Testis (tissue), 3 donors: ENCODE results near the gene KRTAP5-9. TPM values are rescaled to one million over a fixed set of nuclear protein-coding genes. Genes with fewer than 3 reads are reported as not detected.
A peak's percentile ranks its signal among the peaks of the same experiment; 100 is the strongest.

Experiments
- DNase-seq: peaks from one replicate; pipeline ENCODE4 v3.0.0-alpha.2; 2019
- H3K27ac ChIP-seq, 2 donors: fragments of 200-600 bp; sonication (generic); one replicate each; pipeline ENCODE4 v1.5.1; 2019
- H3K27me3 ChIP-seq: fragments of 200-600 bp; sonication (generic); one replicate; pipeline ENCODE4 v1.5.1; 2019
- H3K36me3 ChIP-seq: fragments of 200-600 bp; sonication (generic); one replicate; pipeline ENCODE4 v1.5.1; 2017; ENCODE audit warnings: low read depth; ENCODE audit errors: missing control alignments
- H3K4me1 ChIP-seq: fragments of 200-600 bp; sonication (generic); one replicate; pipeline ENCODE4 v1.5.1; 2019
- H3K4me3 ChIP-seq, 2 donors: fragments of 200-600 bp; sonication (generic); one replicate each; pipeline ENCODE4 v1.5.1; 2017 to 2019
- H3K9me3 ChIP-seq: fragments of 200-600 bp; sonication (generic); one replicate; pipeline ENCODE4 v1.5.1; 2017
- CTCF ChIP-seq, 3 experiments: fragments of 450-650 bp in 2 of 3; fragments of 200-600 bp in 1 of 3; sonication (generic) in 1 of 3; IDR thresholded peaks; one replicate each; pipeline ENCODE4 v1.5.1; 2016 to 2019; ENCODE audit warnings: antibody characterized with exemption in 3 of 3, mild to moderate bottlenecking in 2 of 3, moderate library complexity in 1 of 3
- POLR2A ChIP-seq: fragments of 450-650 bp; IDR thresholded peaks from one replicate; pipeline ENCODE4 v1.6.1; 2017; ENCODE audit warnings: antibody characterized with exemption, mild to moderate bottlenecking, moderate library complexity
- WGBS, 2 donors: methylation state at CpG; one replicate each; pipeline ENCODE4 v1.1.5; 2018; 5-methylcytosine and 5-hydroxymethylcytosine counted together
- intact Hi-C: fragments of 100-400 bp; cut with DNase I; formaldehyde crosslinking; loops from one replicate; pipeline ENCODE4 v1.15.1; 2023; ENCODE audit warnings: low total_unique reads
- polyA plus RNA-seq: library from polyadenylated mRNA; stranded (reverse); fragments of 350-450 nt; fragmentation: Illumina TruSeq; extraction: RNeasy Lipid Tissue Mini Kit (QIAGEN cat#74804); gene quantifications from one replicate; pipeline ENCODE4 v1.2.3, GENCODE V29; 2014; ENCODE audit warnings: low read depth, low replicate concordance; ENCODE audit not compliant: insufficient read depth
- total RNA-seq, 2 donors: library from RNA; depleted of rRNA; stranded (reverse); fragments of >200 nt; gene quantifications; one replicate each; pipeline ENCODE4 v1.2.3, GENCODE V29; 2016

Gene KRTAP5-9
- total and polyA plus RNA-seq, 3 donors from 2014 or later: 1.4 to 3.6 (median 1.5) TPM

GRCh38 chr11:71542879-71543777, 5.1 kb upstream of the KRTAP5-9 start:
- H3K4me3 ChIP-seq: no peak overlapping the region
- 76 to 83% methylated on average over 13 to 15 of the region's 15 CpGs for WGBS, 2 donors
- no peaks in the 10 kb centered on the region for H3K27me3 ChIP-seq
- no peak overlapping the region for H3K27ac ChIP-seq
- no peaks in the 10 kb centered on the region for H3K9me3 ChIP-seq
- intact Hi-C loops: no loop called here
- TF ChIP-seq POLR2A (no peak), CTCF (IDR thresholded peaks at IDR 0.05) (no peak)
- peaks cover 3% of the 10 kb centered on the region for H3K4me1 ChIP-seq
- H3K36me3 ChIP-seq: no peaks in the 10 kb centered on the region
- no peak for DNase-seq

DNA sequence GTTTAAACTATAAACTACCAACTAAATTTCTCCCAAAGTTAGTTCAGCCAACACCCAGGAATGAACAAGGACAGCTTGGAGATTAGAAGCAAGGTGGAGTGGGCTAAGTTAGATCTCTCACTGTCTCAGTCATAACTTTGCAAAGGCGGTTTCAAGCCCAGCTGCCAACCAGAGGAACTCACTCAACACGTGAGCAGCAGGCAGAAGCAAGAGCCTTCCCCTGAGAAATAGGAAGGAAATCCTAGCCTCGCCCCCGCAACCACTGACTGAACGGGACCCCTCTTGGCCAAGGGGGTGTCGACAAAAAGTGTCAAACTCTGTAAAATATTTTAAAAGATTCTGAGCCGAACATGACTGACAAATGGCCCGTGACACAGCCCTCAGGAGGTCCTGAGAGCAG, 4.4 kb upstream of the KRTAP5-9 start:
- Histone ChIP-seq H3K9me3 (no peaks in the 10 kb centered on the region), H3K27me3 (no peaks in the 10 kb centered on the region), H3K36me3 (no peaks in the 10 kb centered on the region), H3K4me3 (no peak overlapping the region), H3K4me1 (peaks cover 3% of the 10 kb centered on the region), H3K27ac (no peak overlapping the region)
- intact Hi-C loops: no loop called here
- WGBS, 2 donors: 67 to 75% methylated on average over 8 of the region's 8 CpGs
- TF ChIP-seq CTCF (IDR thresholded peaks at IDR 0.05) (no peak), POLR2A (no peak)
- no peak for DNase-seq

GRCh38 chr11:71544525-71545214, 3.5 kb upstream of the KRTAP5-9 start:
- WGBS, 2 donors: 89% methylated on average over 6 of the region's 6 CpGs
- Histone ChIP-seq H3K27me3 (no peaks in the 10 kb centered on the region), H3K9me3 (no peaks in the 10 kb centered on the region), H3K4me1 (peaks cover under 1% of the 10 kb centered on the region), H3K4me3 (no peak overlapping the region), H3K36me3 (no peaks in the 10 kb centered on the region), H3K27ac (no peak overlapping the region)
- intact Hi-C loops: no loop called here
- no peak for TF ChIP-seq CTCF (IDR thresholded peaks at IDR 0.05)
- no peak for TF ChIP-seq POLR2A
- DNase-seq: no peak

DNA sequence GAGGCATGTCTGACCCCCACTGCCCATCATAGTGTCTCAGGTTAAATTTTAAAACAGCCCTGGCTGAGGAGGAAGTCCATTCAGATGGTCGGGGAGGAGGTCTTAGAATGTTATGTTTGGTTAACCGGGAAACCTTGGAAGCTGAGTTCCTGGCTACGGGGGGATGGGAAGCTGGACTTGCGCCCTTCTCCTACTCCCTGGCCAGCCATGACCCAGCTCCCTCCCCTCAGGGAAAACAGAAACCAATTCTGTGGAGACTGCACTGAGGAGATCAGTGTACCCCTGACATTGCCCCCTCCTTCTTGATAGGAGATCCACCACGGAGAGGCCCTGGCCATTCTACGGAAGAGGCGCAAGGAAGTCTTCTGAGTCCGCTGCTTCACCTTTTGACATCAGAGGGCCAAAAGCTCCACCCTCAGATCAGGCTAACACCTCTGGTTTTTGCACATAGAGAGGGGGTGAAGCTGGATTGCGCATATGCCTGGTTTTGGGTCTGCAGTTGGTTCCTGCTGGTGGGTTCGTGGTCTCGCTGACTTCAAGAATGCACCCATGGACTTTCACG, 2.7 kb upstream of the KRTAP5-9 start:
- H3K27me3 ChIP-seq: no peaks in the 10 kb centered on the region
- 81 to 84% methylated on average over 12 of the region's 12 CpGs for WGBS, 2 donors
- H3K27ac ChIP-seq: no peak overlapping the region
- intact Hi-C loops: no loop called here
- DNase-seq: no peak
- no peaks in the 10 kb centered on the region for H3K4me1 ChIP-seq
- no peaks in the 10 kb centered on the region for H3K36me3 ChIP-seq
- peak overlapping the region in 1 of 2 donors; percentile 7 for H3K4me3 ChIP-seq
- TF ChIP-seq CTCF (IDR thresholded peaks at IDR 0.05) (no peak), POLR2A (no peak)
- no peaks in the 10 kb centered on the region for H3K9me3 ChIP-seq
